ENCODE measurements around the gene PSMB3.
"Not testable (repeated sequence)": the region's sequence is repeated elsewhere in the genome, so short reads cannot be mapped to it uniquely, and the experiment has no call there.

DNA sequence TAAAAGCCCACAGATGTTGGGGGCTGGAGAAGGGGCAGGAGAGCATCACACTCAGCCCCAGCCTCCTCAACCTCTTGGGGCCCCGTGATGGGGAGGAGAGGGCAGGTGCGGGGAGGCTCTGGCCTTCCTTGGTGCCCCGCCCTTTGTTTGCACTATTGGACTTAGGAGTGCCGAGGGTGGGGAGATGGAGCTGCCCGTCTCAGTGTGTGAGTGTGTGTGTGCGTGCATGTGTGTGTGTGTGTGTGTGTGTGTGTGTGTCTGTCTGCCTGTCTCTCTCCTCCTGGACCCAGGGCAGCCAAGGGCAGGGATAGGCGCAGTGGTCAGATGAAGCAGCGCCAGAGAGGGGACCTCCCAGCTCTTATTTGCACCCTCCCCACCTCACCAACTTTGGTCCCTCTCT lies 26.4 kb upstream of the PSMB3 start:
- TF ChIP-seq TAF1 (IDR thresholded peaks at IDR 0.05; ENCODE audit: borderline replicate concordance, low read depth, low read length); POLR2A (IDR thresholded peaks at IDR 0.05; ENCODE audit: low read depth, low read length): not testable (repeated sequence)

Measured in GM12892 (cell line).